DOHH2 (cell line): ENCODE results near the gene ING1.
A peak's percentile ranks its signal among the peaks of the same experiment; 100 is the strongest.

Source experiments
- H3F3A ChIP-seq: fragments of 200-600 bp; sonication (generic), shearing (Covaris generic); 2 replicates; pipeline ENCODE4 v1.6.0; 2016; ENCODE audit warnings: antibody characterized with exemption, mild to moderate bottlenecking; ENCODE audit not compliant: control insufficient read depth, insufficient read depth
- H3K27ac ChIP-seq: fragments of 200-600 bp; sonication (generic); 2 replicates; pipeline ENCODE4 v1.5.1; 2014; ENCODE audit warnings: low read depth, mild to moderate bottlenecking, low read length, moderate library complexity
- H3K27me3 ChIP-seq: fragments of 200-600 bp; sonication (generic); 2 replicates; pipeline ENCODE4 v1.6.1; 2014; ENCODE audit warnings: mild to moderate bottlenecking, low read length, mixed read lengths; ENCODE audit not compliant: control insufficient read depth
- H3K36me3 ChIP-seq: fragments of 200-600 bp; sonication (generic); 2 replicates; pipeline ENCODE4 v1.6.1; 2014; ENCODE audit warnings: mild to moderate bottlenecking, low read length, moderate library complexity, mixed read lengths; ENCODE audit not compliant: control insufficient read depth
- H3K4me1 ChIP-seq: fragments of 200-600 bp; sonication (generic); 2 replicates; pipeline ENCODE4 v1.6.1; 2014; ENCODE audit warnings: mild to moderate bottlenecking, low read length, mixed read lengths; ENCODE audit not compliant: control insufficient read depth
- H3K4me2 ChIP-seq: fragments of 200-600 bp; sonication (generic); 2 replicates; pipeline ENCODE4 v1.6.0; 2014; ENCODE audit warnings: mild to moderate bottlenecking, low read length, moderate library complexity
- H3K4me3 ChIP-seq: fragments of 200-600 bp; sonication (generic); 2 replicates; pipeline ENCODE4 v1.5.1; 2014; ENCODE audit warnings: mild to moderate bottlenecking, low read length, mixed read lengths
- H3K79me2 ChIP-seq: fragments of 200-600 bp; sonication (generic); 2 replicates; pipeline ENCODE4 v1.6.1; 2014; ENCODE audit warnings: mild to moderate bottlenecking, low read length, mixed read lengths; ENCODE audit not compliant: control insufficient read depth
- H3K9me2 ChIP-seq: fragments of 200-600 bp; sonication (generic); replicated peaks from 2 replicates; pipeline ENCODE4 v1.6.1; 2014; ENCODE audit warnings: mild to moderate bottlenecking, low read length, mixed read lengths; ENCODE audit not compliant: control insufficient read depth
- H3K9me3 ChIP-seq: fragments of 200-600 bp; sonication (generic); 2 replicates; pipeline ENCODE4 v1.6.1; 2014; ENCODE audit warnings: antibody characterized with exemption, low read length, mixed read lengths; ENCODE audit not compliant: control insufficient read depth, insufficient read depth
- H4K20me1 ChIP-seq: fragments of 200-600 bp; sonication (generic); 2 replicates; pipeline ENCODE4 v1.6.0; 2014; ENCODE audit warnings: low read depth, mild to moderate bottlenecking, antibody characterized with exemption, low read length, moderate library complexity; ENCODE audit not compliant: control insufficient read depth, insufficient read depth
- CTCF ChIP-seq: fragments of 200-600 bp; sonication (generic); IDR thresholded peaks from one replicate; pipeline ENCODE4 v1.5.1; 2014; ENCODE audit warnings: antibody characterized with exemption, mild to moderate bottlenecking, low read depth, low read length; ENCODE audit not compliant: poor library complexity, severe bottlenecking
- EZH2phosphoT487 ChIP-seq: fragments of 200-600 bp; sonication (generic); IDR thresholded peaks from 2 replicates; pipeline ENCODE4 v1.6.1; 2017; ENCODE audit warnings: borderline replicate concordance, mild to moderate bottlenecking, antibody characterized with exemption, low read length, moderate library complexity, mixed read lengths

Gene ING1

GRCh38 chr13:110715395-110716246, 2.1 kb downstream of the ING1 start:
- Histone ChIP-seq H3K9me3 (no peaks in the 10 kb centered on the region), H3K27me3 (no peaks in the 10 kb centered on the region), H3K4me3 (peak overlapping the region; percentile 88), H3K4me2 (peak overlapping the region; percentile 99), H3K27ac (peak overlapping the region; percentile 94), H3K36me3 (peaks cover 28% of the 10 kb centered on the region), H4K20me1 (peaks cover 34% of the 10 kb centered on the region), H3K9me2 (no peaks in the 10 kb centered on the region), H3F3A (peaks cover 15% of the 10 kb centered on the region), H3K4me1 (peaks cover 27% of the 10 kb centered on the region), H3K79me2 (peaks cover 63% of the 10 kb centered on the region)
- TF ChIP-seq CTCF = peak; percentile 41
- TF ChIP-seq EZH2phosphoT487 = no peak

GRCh38 chr13:110716247-110716515, 2.7 kb downstream of the ING1 start:
- H3K27ac ChIP-seq = peak overlapping the region; percentile 30
- H3K4me3 ChIP-seq = peak overlapping the region; percentile 83
- peaks cover 15% of the 10 kb centered on the region for H3F3A ChIP-seq
- peaks cover 22% of the 10 kb centered on the region for H3K4me1 ChIP-seq
- TF ChIP-seq EZH2phosphoT487 (no peak), CTCF (no peak)
- no peaks in the 10 kb centered on the region for H3K9me2 ChIP-seq
- no peaks in the 10 kb centered on the region for H3K27me3 ChIP-seq
- H3K4me2 ChIP-seq = peak overlapping the region; percentile 70
- H3K9me3 ChIP-seq = no peaks in the 10 kb centered on the region
- peaks cover 32% of the 10 kb centered on the region for H3K36me3 ChIP-seq
- peaks cover 69% of the 10 kb centered on the region for H3K79me2 ChIP-seq
- H4K20me1 ChIP-seq = peaks cover 34% of the 10 kb centered on the region

GRCh38 chr13:110719036-110719710, 5.7 kb downstream of the ING1 start:
- H4K20me1 ChIP-seq = peaks cover 42% of the 10 kb centered on the region

More at GRCh38 chr13:110719036-110719710, 5.7 kb downstream of the ING1 start:
- H3K27me3 ChIP-seq = no peaks in the 10 kb centered on the region
- no peak overlapping the region for H3K4me3 ChIP-seq
- peaks cover 13% of the 10 kb centered on the region for H3K4me1 ChIP-seq
- H3K27ac ChIP-seq = no peak overlapping the region
- peaks cover 3% of the 10 kb centered on the region; the same call in 1 of the 2 replicates for H3F3A ChIP-seq
- H3K79me2 ChIP-seq = peaks cover 91% of the 10 kb centered on the region
- H3K9me2 ChIP-seq = no peaks in the 10 kb centered on the region
- peaks cover 35% of the 10 kb centered on the region for H3K36me3 ChIP-seq
- H3K9me3 ChIP-seq = no peaks in the 10 kb centered on the region
- H3K4me2 ChIP-seq = no peak overlapping the region
- TF ChIP-seq CTCF (no peak), EZH2phosphoT487 (no peak)
